COR-L47 (cell line): ENCODE measurements around the gene KNG1.
A peak's percentile ranks its signal among the peaks of the same experiment; 100 is the strongest.

Experiments
- DNase-seq: peaks from one replicate; lab custom pipeline; 2025; lab: John Stamatoyannopoulos, UW

The KNG1 gene

GRCh38 chr3:186772701-186773417 lies 55.7 kb downstream of the KNG1 start:
- no peak for DNase-seq

DNA sequence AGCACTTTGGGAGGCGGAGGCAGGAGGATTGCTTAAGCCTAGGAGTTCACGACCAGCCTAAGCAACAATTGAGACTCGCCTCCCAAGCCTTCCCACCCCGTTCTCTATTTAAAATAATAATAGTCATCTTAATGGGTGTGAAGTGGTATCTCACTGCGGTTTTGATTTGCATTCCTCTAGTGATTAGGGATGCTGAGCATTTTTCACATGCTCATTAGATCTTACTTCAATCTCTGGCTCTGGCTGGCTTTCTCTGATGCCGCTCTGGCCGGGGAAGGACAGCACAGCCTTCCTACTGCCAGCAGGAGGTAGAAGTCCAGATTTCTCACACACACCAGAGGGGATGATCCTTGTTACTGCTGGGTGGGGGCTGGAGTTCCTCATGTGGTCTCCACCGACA lies 58.8 kb downstream of the KNG1 start:
- no peak for DNase-seq

GRCh38 chr3:186779204-186779603 lies 62.0 kb downstream of the KNG1 start:
- DNase-seq, result no peak

GRCh38 chr3:186782542-186783057 lies 65.4 kb downstream of the KNG1 start:
- DNase-seq, result peak; percentile 66

GRCh38 chr3:186783058-186783730 lies 66.0 kb downstream of the KNG1 start, which contains the start of gene EIF4A2:
TSS of gene EIF4A2 (plus strand) at chr3:186783577. CDS start at chr3:186783611, 34 bp downstream.
- peak; percentile 92 for DNase-seq

DNA sequence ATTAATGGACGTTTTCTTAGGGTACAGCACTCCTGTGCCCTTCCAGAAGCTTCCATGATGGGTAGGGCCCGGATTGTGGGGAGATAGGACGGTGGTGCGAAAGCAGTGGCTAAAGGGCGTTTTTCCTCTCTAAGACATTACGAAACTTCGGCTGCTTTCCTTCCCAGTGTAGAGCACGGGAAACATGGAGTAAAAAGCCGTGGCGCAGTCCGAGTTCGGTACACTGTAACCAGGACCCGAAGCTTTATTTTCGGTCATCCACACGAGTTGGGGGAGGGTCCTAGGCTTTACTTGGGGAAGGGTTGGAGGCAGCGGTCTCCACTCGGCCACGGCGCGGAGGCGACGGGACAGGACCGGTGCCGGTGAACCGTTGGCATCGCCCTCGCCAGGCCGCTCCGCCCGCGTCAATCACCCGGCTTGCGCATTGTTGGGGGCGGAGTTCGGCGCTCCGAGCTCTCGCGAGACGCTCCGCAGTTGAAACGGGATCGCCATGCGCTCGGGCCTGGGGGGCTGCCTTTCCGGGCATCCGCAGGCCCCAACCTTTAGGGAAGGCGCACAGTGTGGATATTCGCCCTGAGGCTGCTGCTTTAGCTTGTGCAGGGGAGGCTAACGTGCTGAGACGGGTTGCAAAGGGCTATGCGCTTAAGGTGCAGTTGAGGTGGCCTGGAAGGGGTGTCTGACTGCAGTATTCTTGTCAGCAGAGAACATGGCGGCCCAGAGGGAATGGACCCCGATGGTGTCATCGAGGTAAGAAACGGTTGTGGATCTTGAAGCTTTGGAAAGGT lies 66.8 kb downstream of the KNG1 start:
- peak; percentile 86 for DNase-seq

DNA sequence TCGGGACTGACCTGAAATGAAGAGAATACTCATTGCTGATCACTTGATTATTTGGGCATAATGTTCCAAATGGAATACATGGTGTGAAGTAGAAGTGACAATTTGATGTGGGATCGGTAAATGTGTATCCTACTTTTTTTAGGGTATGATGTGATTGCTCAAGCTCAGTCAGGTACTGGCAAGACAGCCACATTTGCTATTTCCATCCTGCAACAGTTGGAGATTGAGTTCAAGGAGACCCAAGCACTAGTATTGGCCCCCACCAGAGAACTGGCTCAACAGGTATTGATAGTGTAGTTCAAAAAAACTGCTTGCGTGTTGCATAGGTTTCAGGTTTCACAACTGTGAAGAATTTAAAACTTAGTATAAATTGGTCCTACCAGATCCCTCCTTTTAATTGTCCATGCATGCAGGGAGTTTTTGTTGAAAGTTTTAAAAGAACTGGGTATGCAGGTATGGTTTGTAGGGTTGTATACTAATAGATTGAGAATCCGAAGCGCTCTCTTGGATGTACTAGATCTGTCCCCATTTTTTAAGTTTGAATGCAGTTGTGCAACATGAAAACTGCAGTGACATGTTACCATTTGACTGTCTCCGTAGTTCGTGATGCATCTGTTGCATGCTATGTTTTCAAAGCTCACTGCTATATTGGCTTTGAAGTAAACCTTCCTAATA lies 67.8 kb downstream of the KNG1 start:
- no peak for DNase-seq

DNA sequence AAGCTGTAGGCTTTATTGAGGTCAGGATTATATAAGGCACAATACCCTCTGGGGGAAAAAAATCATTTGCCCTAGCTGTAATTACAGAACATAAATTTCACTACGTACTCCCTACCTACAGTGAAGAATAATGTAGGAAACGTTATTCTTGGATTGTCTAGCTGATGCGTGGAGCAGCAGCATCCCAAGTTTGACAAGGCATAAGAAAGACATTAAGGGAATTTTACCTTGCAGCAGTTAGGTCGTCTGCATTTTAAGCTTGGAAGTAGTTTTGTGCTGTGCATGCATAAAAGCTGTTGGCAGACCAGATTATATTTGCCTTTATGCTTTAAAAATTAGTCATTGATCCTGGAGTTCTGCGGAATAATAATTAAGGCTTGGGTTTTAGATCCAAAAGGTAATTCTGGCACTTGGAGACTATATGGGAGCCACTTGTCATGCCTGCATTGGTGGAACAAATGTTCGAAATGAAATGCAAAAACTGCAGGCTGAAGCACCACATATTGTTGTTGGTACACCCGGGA lies 68.4 kb downstream of the KNG1 start:
- no peak for DNase-seq

DNA sequence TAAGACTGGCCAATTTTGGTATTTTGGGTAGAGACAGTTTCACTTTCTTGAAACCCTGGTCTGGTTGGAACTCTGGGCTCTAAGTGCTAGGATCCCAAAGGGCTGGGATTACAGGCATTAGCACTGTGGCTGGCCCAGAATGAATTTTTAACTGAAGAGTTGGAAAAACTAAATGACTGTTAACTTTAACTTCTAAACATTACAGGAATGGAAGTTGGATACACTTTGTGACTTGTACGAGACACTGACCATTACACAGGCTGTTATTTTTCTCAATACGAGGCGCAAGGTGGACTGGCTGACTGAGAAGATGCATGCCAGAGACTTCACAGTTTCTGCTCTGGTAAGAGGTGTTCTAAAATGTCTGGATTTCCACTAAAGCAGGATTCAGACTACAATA lies 69.8 kb downstream of the KNG1 start:
- no peak for DNase-seq

GRCh38 chr3:186787642-186788481 lies 70.7 kb downstream of the KNG1 start:
- DNase-seq, result no peak

GRCh38 chr3:186788482-186789370 lies 71.6 kb downstream of the KNG1 start:
- DNase-seq, result no peak

- no peak for DNase-seq
These were observed 72.5 kb downstream of the KNG1 start for GRCh38 chr3:186789554-186790260.

DNA sequence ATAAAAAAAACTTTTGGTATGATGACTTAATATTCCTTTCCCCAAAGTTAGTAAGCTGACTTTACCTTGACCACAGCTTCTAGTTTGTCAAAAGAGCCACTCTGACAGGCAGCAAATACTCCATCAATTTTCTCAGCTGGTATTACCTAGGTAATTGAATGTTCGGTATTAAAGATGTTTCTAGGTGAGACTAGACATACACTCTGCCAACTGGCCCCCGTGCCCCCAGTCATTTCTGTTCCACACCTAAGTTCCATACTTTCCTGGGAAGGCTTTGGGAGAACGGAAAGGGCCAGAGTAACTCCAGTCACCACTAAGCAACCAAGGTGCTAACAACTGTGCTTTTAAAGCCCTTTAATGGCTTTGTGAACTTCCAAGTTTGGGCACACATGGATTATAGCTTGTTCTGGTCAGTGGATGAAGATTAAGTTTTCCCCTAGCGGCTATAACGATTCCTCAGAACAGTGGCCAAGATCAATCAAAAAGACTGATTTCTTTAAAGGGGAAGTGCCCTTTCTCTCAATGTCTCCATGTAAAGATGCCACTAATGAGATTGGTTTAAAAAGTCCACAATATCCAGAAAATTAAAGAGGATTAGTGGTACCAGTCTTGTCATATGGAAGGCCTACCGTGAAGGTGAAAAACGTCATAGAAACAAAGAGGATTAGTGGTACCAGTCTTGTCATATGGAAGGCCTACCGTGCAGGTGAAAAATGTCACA lies 73.3 kb downstream of the KNG1 start:
- no peak for DNase-seq
